ENCODE measurements around the gene MPDU1. TPM values are rescaled to one million over a fixed set of nuclear protein-coding genes. Genes with fewer than 3 reads are reported as not detected.

Gene MPDU1
- total and polyA plus RNA-seq, 2 of the 13 experiments (the other 11 are each of a cell fraction or from before 2014, with no cell fraction given), result 112 to 167 TPM

- 0 out of 2 replicates have a peak, but pooled peaks have one; percentile 41 for TF ChIP-seq HIC2 (CRISPR knock-in tag; IDR thresholded peaks at IDR 0.05; ENCODE audit: low read depth)
- no peak for TF ChIP-seq MTA3 (CRISPR knock-in tag; IDR thresholded peaks at IDR 0.05)
- TF ChIP-seq PAF1 (CRISPR knock-in tag; IDR thresholded peaks at IDR 0.05), result no peak
- no peak for TF ChIP-seq GLI4 (CRISPR knock-in tag; IDR thresholded peaks at IDR 0.05; ENCODE audit: borderline replicate concordance)
- TF ChIP-seq TERF1 (CRISPR knock-in tag; IDR thresholded peaks at IDR 0.05), result no peak
- no peak for TF ChIP-seq ZXDC (CRISPR knock-in tag; IDR thresholded peaks at IDR 0.05)
- TF ChIP-seq XRCC5 (optimal IDR thresholded peaks at IDR 0.05; ENCODE audit: low read length), result peak; percentile 48
- no peak for TF ChIP-seq AGO1 (IDR thresholded peaks at IDR 0.05; ENCODE audit: low read depth, low read length, poor library complexity, severe bottlenecking)
- TF ChIP-seq XBP1 (CRISPR knock-in tag; IDR thresholded peaks at IDR 0.05), result no peak
- TF ChIP-seq ZNF143 (CRISPR knock-in tag; IDR thresholded peaks at IDR 0.05), result peak; percentile 33; the same call in 1 of the 2 replicates
- TF ChIP-seq BRD4 (CRISPR knock-in tag; IDR thresholded peaks at IDR 0.05), result no peak; the same call in 1 of the 2 replicates
- 0 out of 2 replicates have a peak, but pooled peaks have one; percentile 50 for TF ChIP-seq MTA1 (CRISPR knock-in tag; IDR thresholded peaks at IDR 0.05; ENCODE audit: borderline replicate concordance)
- no peak for TF ChIP-seq ZNF362 (CRISPR knock-in tag; IDR thresholded peaks at IDR 0.05; ENCODE audit: borderline replicate concordance)
- peak; percentile 32; the same call in 1 of the 2 replicates for TF ChIP-seq TCF7 (IDR thresholded peaks at IDR 0.05; ENCODE audit: low read depth)
- TF ChIP-seq SRSF4 (IDR thresholded peaks at IDR 0.05; ENCODE audit: low read depth, low read length, poor library complexity, severe bottlenecking), result no peak
- no peak for TF ChIP-seq WIZ (CRISPR knock-in tag; IDR thresholded peaks at IDR 0.05)
- no peak for TF ChIP-seq ZNF839 (CRISPR knock-in tag; IDR thresholded peaks at IDR 0.05; ENCODE audit: borderline replicate concordance)
- peak; percentile 99 for TF ChIP-seq PATZ1 (CRISPR knock-in tag; IDR thresholded peaks at IDR 0.05)
Observed at GRCh38 chr17:7627250-7628121, 43.8 kb downstream of the MPDU1 start, which contains the start of gene SAT2 (continued).

Data from HepG2 (cell line).